ENCODE data around the gene LITAFD.

LITAFD gene

DNA sequence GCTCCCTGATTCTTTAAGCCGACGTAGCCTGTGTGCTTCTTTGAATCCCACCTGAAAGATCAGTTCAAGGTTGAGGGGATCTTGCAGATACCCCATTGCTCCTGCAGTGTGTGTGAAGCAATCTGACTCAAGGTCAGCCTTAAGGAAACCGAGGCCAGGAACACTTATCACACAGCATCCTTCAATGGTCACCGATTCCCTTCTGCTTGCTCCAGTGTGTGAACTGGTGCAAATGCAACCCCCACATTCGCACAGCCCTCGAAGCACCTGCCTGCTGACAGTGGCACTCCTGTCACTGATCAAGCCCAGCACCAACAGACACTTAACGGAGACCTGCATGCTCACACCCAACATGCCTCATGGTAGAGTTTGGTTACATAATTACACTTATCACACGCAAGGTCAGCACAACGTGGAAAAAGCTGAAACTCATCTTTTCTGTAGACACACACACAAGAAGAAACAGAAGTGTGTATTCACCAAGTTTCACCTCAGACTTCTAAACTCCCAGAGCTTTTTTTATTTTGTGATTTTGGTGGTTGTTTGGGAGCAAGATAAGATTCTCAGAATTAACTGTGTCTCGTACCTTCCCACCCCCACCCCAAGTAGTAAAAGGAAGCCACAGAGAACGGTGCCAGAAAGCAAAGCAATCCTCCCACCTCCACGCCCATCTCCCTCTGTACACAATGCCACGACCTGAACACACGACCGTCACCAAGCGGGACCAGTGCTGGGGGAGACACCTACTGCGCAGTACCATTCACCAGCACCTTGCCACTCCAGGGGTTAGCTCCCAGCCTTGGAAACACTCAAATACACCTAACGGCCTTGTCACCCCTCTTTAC is 37.2 kb downstream of the LITAFD start:
- H3K36me3 ChIP-seq (ENCODE audit: control insufficient read depth in 4 of 4, insufficient read depth in 4 of 4, low read length in 3 of 4): peaks cover 30 to 76% (median 61%) of the 10 kb centered on the region in 4 experiments
- 70% methylated on average over 15 of the region's 18 CpGs for WGBS (ENCODE audit: insufficient coverage)
- CTCF ChIA-PET: interaction anchor here (3.1 kb wide), 1 partner anchor 16 kb away, joined by 14 read pairs; no protein-coding TSS in a partner anchor
- H3K27ac ChIP-seq (ENCODE audit: insufficient read depth in 1 of 2, low read depth in 1 of 2, low read length in 2 of 2, poor library complexity in 1 of 2, severe bottlenecking in 2 of 2): no peak overlapping the region
- H3K4me3 ChIP-seq (ENCODE audit: control insufficient read depth in 1 of 7, extremely low read depth in 1 of 7, insufficient read depth in 4 of 7, low read depth in 2 of 7, low read length in 6 of 7): no peak overlapping the region
- no peaks in the 10 kb centered on the region for H3K9me3 ChIP-seq (ENCODE audit: control extremely low read depth in 1 of 5, control insufficient read depth in 4 of 5, insufficient read depth in 2 of 5, low read depth in 1 of 5, low read length in 4 of 5)
- no peaks in the 10 kb centered on the region for H3K27me3 ChIP-seq (replicated peaks in 2 of 5; ENCODE audit: control insufficient read depth in 4 of 5, insufficient read depth in 5 of 5, low read length in 4 of 5)
- POLR2A ChIA-PET: interaction anchor here (0.5 kb wide), 1 partner anchor 14 kb away, joined by 3 read pairs; no protein-coding TSS in a partner anchor
- H3K4me1 ChIP-seq (ENCODE audit: control extremely low read depth in 1 of 4, control insufficient read depth in 4 of 4, insufficient read depth in 4 of 4, low read length in 3 of 4): peaks cover 0 to 38% (median 24%) of the 10 kb centered on the region in 4 experiments
- DNase-seq: no peak

- DNase-seq: no peak
- Histone ChIP-seq H3K4me1 (ENCODE audit: control extremely low read depth in 1 of 4, control insufficient read depth in 4 of 4, insufficient read depth in 4 of 4, low read length in 3 of 4) (peaks cover 0 to 34% (median 22%) of the 10 kb centered on the region in 4 experiments), H3K27ac (ENCODE audit: insufficient read depth in 1 of 2, low read depth in 1 of 2, low read length in 2 of 2, poor library complexity in 1 of 2, severe bottlenecking in 2 of 2) (no peak overlapping the region), H3K9me3 (ENCODE audit: control extremely low read depth in 1 of 5, control insufficient read depth in 4 of 5, insufficient read depth in 2 of 5, low read depth in 1 of 5, low read length in 4 of 5) (no peaks in the 10 kb centered on the region), H3K4me3 (ENCODE audit: control insufficient read depth in 1 of 7, extremely low read depth in 1 of 7, insufficient read depth in 4 of 7, low read depth in 2 of 7, low read length in 6 of 7) (no peak overlapping the region), H3K36me3 (ENCODE audit: control insufficient read depth in 4 of 4, insufficient read depth in 4 of 4, low read length in 3 of 4) (peaks cover 29 to 74% (median 60%) of the 10 kb centered on the region in 4 experiments), H3K27me3 (replicated peaks in 2 of 5; ENCODE audit: control insufficient read depth in 4 of 5, insufficient read depth in 5 of 5, low read length in 4 of 5) (no peaks in the 10 kb centered on the region)
- 83% methylated on average over 10 of the region's 11 CpGs for WGBS (ENCODE audit: insufficient coverage)
- ChIA-PET CTCF (interaction anchor here (3.1 kb wide), 1 partner anchor 15 kb away, joined by 14 read pairs; no protein-coding TSS in a partner anchor), POLR2A (interaction anchor here (0.5 kb wide), 1 partner anchor 15 kb away, joined by 3 read pairs; no protein-coding TSS in a partner anchor)
Observed at GRCh38 chr16:8919934-8920462, 37.8 kb downstream of the LITAFD start.

DNA sequence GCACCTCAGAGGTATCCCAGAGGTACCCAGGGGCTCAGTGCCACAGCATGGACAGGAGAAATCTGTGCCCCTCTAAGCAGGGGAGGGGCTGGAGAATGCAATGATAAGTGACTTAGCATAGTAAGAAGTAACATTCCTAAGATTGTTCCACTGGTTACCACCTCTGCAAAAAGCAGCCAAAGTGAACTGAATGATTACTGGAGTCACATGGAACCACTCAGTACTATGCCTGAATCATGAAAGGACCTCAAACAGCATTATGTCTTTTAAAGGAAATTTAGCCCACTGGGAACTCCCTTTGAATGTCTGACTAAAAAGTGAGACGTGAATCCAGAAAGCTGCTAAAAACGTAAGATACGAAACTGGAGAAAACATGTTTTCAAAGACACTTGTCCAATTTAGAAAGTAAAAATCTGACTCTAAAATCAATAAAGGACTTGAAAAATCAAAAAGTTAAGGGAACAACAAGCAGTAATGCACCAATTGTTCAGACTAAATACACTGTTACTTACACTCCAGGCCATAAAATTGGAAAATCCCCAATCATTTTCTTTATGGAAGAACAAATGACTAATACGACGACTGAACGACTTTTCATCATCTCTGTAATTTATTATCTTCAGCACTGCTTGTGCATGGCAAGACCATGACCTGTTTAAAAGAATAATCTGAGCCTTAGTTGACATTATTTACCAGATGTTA is 38.6 kb downstream of the LITAFD start:
- POLR2A ChIA-PET: no interaction called here
- 93% methylated on average over 6 of the region's 6 CpGs for WGBS (ENCODE audit: insufficient coverage)
- H3K4me1 ChIP-seq (ENCODE audit: control extremely low read depth in 1 of 4, control insufficient read depth in 4 of 4, insufficient read depth in 4 of 4, low read length in 3 of 4): peaks cover 0 to 33% (median 21%) of the 10 kb centered on the region in 4 experiments
- H3K9me3 ChIP-seq (ENCODE audit: control extremely low read depth in 1 of 5, control insufficient read depth in 4 of 5, insufficient read depth in 2 of 5, low read depth in 1 of 5, low read length in 4 of 5): no peaks in the 10 kb centered on the region
- CTCF ChIA-PET: no interaction called here
- H3K4me3 ChIP-seq (ENCODE audit: control insufficient read depth in 1 of 7, extremely low read depth in 1 of 7, insufficient read depth in 4 of 7, low read depth in 2 of 7, low read length in 6 of 7): no peak overlapping the region
- peaks cover 24 to 76% (median 56%) of the 10 kb centered on the region in 4 experiments for H3K36me3 ChIP-seq (ENCODE audit: control insufficient read depth in 4 of 4, insufficient read depth in 4 of 4, low read length in 3 of 4)
- H3K27ac ChIP-seq (ENCODE audit: insufficient read depth in 1 of 2, low read depth in 1 of 2, low read length in 2 of 2, poor library complexity in 1 of 2, severe bottlenecking in 2 of 2): no peak overlapping the region
- H3K27me3 ChIP-seq (replicated peaks in 2 of 5; ENCODE audit: control insufficient read depth in 4 of 5, insufficient read depth in 5 of 5, low read length in 4 of 5): no peaks in the 10 kb centered on the region
- DNase-seq: no peak

DNA sequence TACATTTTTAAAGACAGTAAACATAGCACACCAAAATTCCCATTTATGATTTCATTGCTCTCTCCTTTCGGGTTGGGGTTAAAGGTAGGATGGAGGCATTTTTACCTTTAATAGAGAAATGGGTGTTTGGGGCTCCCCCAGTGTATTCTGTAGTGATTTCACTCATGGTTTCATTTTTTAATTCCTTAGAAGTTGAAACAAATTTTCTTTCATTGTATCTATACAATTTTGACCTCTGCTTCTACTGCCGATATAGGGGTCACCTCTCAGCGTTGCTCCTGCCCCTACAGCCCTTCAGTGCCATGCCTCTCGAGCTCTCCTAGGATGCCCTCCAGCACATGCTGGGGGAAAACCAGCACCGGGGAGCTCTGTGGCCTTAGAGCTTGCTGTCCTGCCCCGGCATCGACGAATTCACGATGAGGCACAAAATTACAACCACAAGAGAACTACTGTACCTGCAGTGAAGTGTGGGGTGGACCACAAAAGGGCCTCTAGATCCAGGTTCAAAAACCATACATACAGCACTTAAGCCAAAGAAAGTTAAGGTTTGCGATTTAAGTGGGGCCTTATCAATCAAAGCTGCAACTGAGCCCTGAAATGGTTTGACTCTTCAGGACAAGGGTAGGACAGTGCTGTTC is 39.3 kb downstream of the LITAFD start:
- Histone ChIP-seq H3K27me3 (replicated peaks in 2 of 5; ENCODE audit: control insufficient read depth in 4 of 5, insufficient read depth in 5 of 5, low read length in 4 of 5) (no peaks in the 10 kb centered on the region), H3K4me1 (ENCODE audit: control extremely low read depth in 1 of 4, control insufficient read depth in 4 of 4, insufficient read depth in 4 of 4, low read length in 3 of 4) (peaks cover 0 to 29% (median 18%) of the 10 kb centered on the region in 4 experiments), H3K9me3 (ENCODE audit: control extremely low read depth in 1 of 5, control insufficient read depth in 4 of 5, insufficient read depth in 2 of 5, low read depth in 1 of 5, low read length in 4 of 5) (no peaks in the 10 kb centered on the region), H3K36me3 (ENCODE audit: control insufficient read depth in 4 of 4, insufficient read depth in 4 of 4, low read length in 3 of 4) (peaks cover 20 to 69% (median 55%) of the 10 kb centered on the region in 4 experiments), H3K4me3 (ENCODE audit: control insufficient read depth in 1 of 7, extremely low read depth in 1 of 7, insufficient read depth in 4 of 7, low read depth in 2 of 7, low read length in 6 of 7) (no peak overlapping the region), H3K27ac (ENCODE audit: insufficient read depth in 1 of 2, low read depth in 1 of 2, low read length in 2 of 2, poor library complexity in 1 of 2, severe bottlenecking in 2 of 2) (no peak overlapping the region)
- ChIA-PET CTCF (interaction anchor here (1.5 kb wide), 1 partner anchor 87 kb away, joined by 4 read pairs; no protein-coding TSS in a partner anchor), POLR2A (no interaction called here)
- DNase-seq: no peak
- 98% methylated on average over 8 of the region's 10 CpGs for WGBS (ENCODE audit: insufficient coverage)

DNA sequence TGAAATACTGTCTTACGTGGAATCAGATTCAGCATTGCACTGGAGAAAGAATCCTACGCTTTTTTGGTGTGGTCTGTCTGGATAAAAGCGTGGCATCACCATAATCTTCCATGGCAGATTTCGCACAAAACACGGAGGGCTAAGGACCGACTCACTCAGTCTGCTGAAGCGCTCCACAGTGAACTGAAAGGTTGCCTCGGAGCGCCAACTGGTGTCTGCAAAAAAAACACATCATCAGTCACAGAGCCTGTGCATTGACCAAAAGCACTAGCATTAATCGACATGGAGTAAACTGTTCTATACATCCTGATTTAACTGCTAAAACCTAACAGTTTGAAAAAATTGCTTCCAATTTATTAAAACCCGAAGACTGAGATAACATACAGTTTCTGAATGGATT is 41.0 kb downstream of the LITAFD start:
- POLR2A ChIA-PET: no interaction called here

GRCh38 chr16:8924214-8924613 is 42.1 kb downstream of the LITAFD start:
- ChIA-PET CTCF (interaction anchor here (1.3 to 1.9 kb wide), 4 partner anchors 10 to 22 kb away, joined by 3 to 6 read pairs (median 4); no protein-coding TSS in a partner anchor), POLR2A (no interaction called here)
- no peak overlapping the region for H3K27ac ChIP-seq (ENCODE audit: insufficient read depth in 1 of 2, low read depth in 1 of 2, low read length in 2 of 2, poor library complexity in 1 of 2, severe bottlenecking in 2 of 2)
- DNase-seq: no peak
- 86% methylated on average over 3 of the region's 4 CpGs for WGBS (ENCODE audit: insufficient coverage)
- H3K27me3 ChIP-seq (replicated peaks in 2 of 5; ENCODE audit: control insufficient read depth in 4 of 5, insufficient read depth in 5 of 5, low read length in 4 of 5): no peaks in the 10 kb centered on the region
- no peaks in the 10 kb centered on the region for H3K9me3 ChIP-seq (ENCODE audit: control extremely low read depth in 1 of 5, control insufficient read depth in 4 of 5, insufficient read depth in 2 of 5, low read depth in 1 of 5, low read length in 4 of 5)
- peaks cover 21 to 73% (median 60%) of the 10 kb centered on the region in 4 experiments for H3K36me3 ChIP-seq (ENCODE audit: control insufficient read depth in 4 of 4, insufficient read depth in 4 of 4, low read length in 3 of 4)
- peaks cover 0 to 9% (median 4%) of the 10 kb centered on the region in 4 experiments for H3K4me1 ChIP-seq (ENCODE audit: control extremely low read depth in 1 of 4, control insufficient read depth in 4 of 4, insufficient read depth in 4 of 4, low read length in 3 of 4)
- no peak overlapping the region for H3K4me3 ChIP-seq (ENCODE audit: control insufficient read depth in 1 of 7, extremely low read depth in 1 of 7, insufficient read depth in 4 of 7, low read depth in 2 of 7, low read length in 6 of 7)

More for the DNA sequence above, 41.0 kb downstream of the LITAFD start:
- Histone ChIP-seq H3K9me3 (ENCODE audit: control extremely low read depth in 1 of 5, control insufficient read depth in 4 of 5, insufficient read depth in 2 of 5, low read depth in 1 of 5, low read length in 4 of 5) (no peaks in the 10 kb centered on the region), H3K4me1 (ENCODE audit: control extremely low read depth in 1 of 4, control insufficient read depth in 4 of 4, insufficient read depth in 4 of 4, low read length in 3 of 4) (peaks cover 0 to 16% (median 5%) of the 10 kb centered on the region in 4 experiments), H3K27ac (ENCODE audit: insufficient read depth in 1 of 2, low read depth in 1 of 2, low read length in 2 of 2, poor library complexity in 1 of 2, severe bottlenecking in 2 of 2) (no peak overlapping the region), H3K4me3 (ENCODE audit: control insufficient read depth in 1 of 7, extremely low read depth in 1 of 7, insufficient read depth in 4 of 7, low read depth in 2 of 7, low read length in 6 of 7) (no peak overlapping the region), H3K36me3 (ENCODE audit: control insufficient read depth in 4 of 4, insufficient read depth in 4 of 4, low read length in 3 of 4) (peaks cover 21 to 69% (median 61%) of the 10 kb centered on the region in 4 experiments), H3K27me3 (replicated peaks in 2 of 5; ENCODE audit: control insufficient read depth in 4 of 5, insufficient read depth in 5 of 5, low read length in 4 of 5) (no peaks in the 10 kb centered on the region)
- CTCF ChIA-PET: interaction anchor here (1.3 kb wide), 1 partner anchor 13 kb away, joined by 3 read pairs; no protein-coding TSS in a partner anchor
- 95% methylated on average over 10 of the region's 11 CpGs for WGBS (ENCODE audit: insufficient coverage)
- DNase-seq: no peak
